K562 (cell line): ENCODE data around the gene SLC39A11. TPM values are rescaled to one million over a fixed set of nuclear protein-coding genes. Genes with fewer than 3 reads are reported as not detected.
A peak's percentile ranks its signal among the peaks of the same experiment; 100 is the strongest.
"Not testable (repeated sequence)": the region's sequence is repeated elsewhere in the genome, so short reads cannot be mapped to it uniquely, and the experiment has no call there.

Experiments used
- ATAC-seq: fragments of 200-7000 bp; cut with Tn5 transposase; 3 replicates; pipeline ENCODE4 v1.9.1; 2020; ENCODE audit warnings: moderate library complexity
- BruUV-seq: library from RNA; stranded (reverse); fragments of 400-500 nt; replicated peaks from 2 replicates; lab custom pipeline; 2021; lab: Mats Ljungman, UMichigan
- CTCF ChIA-PET: fragments of 300-600 bp; formaldehyde crosslinking; extraction: SDS; loops from one replicate; lab custom pipeline; 2021; ENCODE audit warnings: low intra/inter-chr PET ratio; lab: Yijun Ruan, JAX
- POLR2A ChIA-PET: fragments of 300-600, 350-650 bp; sonication (Branson Sonifier 250); formaldehyde crosslinking; extraction: SDS; loops from one replicate; lab custom pipeline; 2021; ENCODE audit warnings: antibody characterized with exemption, inconsistent platforms; lab: Yijun Ruan, JAX
- DNase-seq, 4 experiments: peaks; one replicate each; pipeline versions ENCODE4 v3.0.0 to v3.0.0-alpha.2; 2011 to 2018; ENCODE audit warnings: low spot score in 3 of 4, mixed read lengths in 3 of 4; ENCODE audit errors: extremely low read depth in 1 of 4
- FAIRE-seq: peaks from 2 replicates; lab custom pipeline; 2011; peaks lifted over from hg19 to GRCh38; lab: Jason Lieb, UNC
- H2AFZ ChIP-seq: 2 replicates; pipeline ENCODE4 v1.6.0; 2011; ENCODE audit warnings: low read depth, low read length, control low read depth, inconsistent platforms
- H3K27ac ChIP-seq: fragments of 200-600 bp; 3 replicates; pipeline ENCODE4 v1.8.0; 2011; ENCODE audit warnings: low read depth, mild to moderate bottlenecking, control low read depth, inconsistent platforms, low read length, moderate library complexity, mixed read lengths; ENCODE audit errors: extremely low read depth
- H3K27me3 ChIP-seq, 2 experiments: fragments of 300-600 bp in 1 of 2; 2 replicates in 1 of 2; 3 replicates in 1 of 2; pipeline versions ENCODE4 v1.6.0 to v1.8.0; 2011; ENCODE audit warnings: inconsistent platforms in 2 of 2, low read length in 2 of 2, mild to moderate bottlenecking in 1 of 2, mixed read lengths in 1 of 2, moderate library complexity in 1 of 2; ENCODE audit not compliant: control insufficient read depth in 2 of 2, insufficient read depth in 2 of 2
- H3K36me3 ChIP-seq: fragments of 300-600 bp; 3 replicates; pipeline ENCODE4 v1.8.0; 2011; ENCODE audit warnings: mild to moderate bottlenecking, low read length, inconsistent platforms; ENCODE audit not compliant: control insufficient read depth, insufficient read depth
- H3K4me1 ChIP-seq, 2 experiments: fragments of 200-600 bp in 1 of 2; replicated peaks in 1 of 2; 2 replicates in 1 of 2; 3 replicates in 1 of 2; pipeline versions ENCODE4 v1.5.1 to v1.8.0; 2011; ENCODE audit warnings: inconsistent platforms in 2 of 2, low read length in 2 of 2, mild to moderate bottlenecking in 1 of 2, mixed read lengths in 1 of 2, moderate library complexity in 1 of 2; ENCODE audit not compliant: control insufficient read depth in 2 of 2, insufficient read depth in 2 of 2
- H3K4me2 ChIP-seq: 2 replicates; pipeline ENCODE4 v1.6.1; 2011; ENCODE audit warnings: low read length, control low read depth, inconsistent platforms, mixed read lengths; ENCODE audit not compliant: insufficient read depth
- H3K4me3 ChIP-seq: fragments of 200-600 bp; sonication (generic), shearing (Covaris generic); 2 replicates; pipeline ENCODE4 v1.5.1; 2016; ENCODE audit warnings: control low read depth, inconsistent platforms
- H3K79me2 ChIP-seq: fragments of 200-600 bp; 3 replicates; pipeline ENCODE4 v1.8.0; 2011; ENCODE audit warnings: low read length, inconsistent platforms; ENCODE audit not compliant: control insufficient read depth, insufficient read depth
- H3K9ac ChIP-seq, 2 experiments: 2 replicates each; pipeline versions ENCODE4 v1.6.0 to v1.6.1; 2011; ENCODE audit warnings: low read depth in 2 of 2, low read length in 2 of 2, control low read depth in 1 of 2, inconsistent platforms in 1 of 2, mild to moderate bottlenecking in 1 of 2, mixed read lengths in 1 of 2; ENCODE audit not compliant: insufficient read depth in 1 of 2
- H3K9me1 ChIP-seq: one replicate; pipeline ENCODE4 v1.6.0; 2011; ENCODE audit warnings: inconsistent platforms, mild to moderate bottlenecking, low read length, moderate library complexity; ENCODE audit not compliant: control insufficient read depth, insufficient read depth
- H3K9me3 ChIP-seq: replicated peaks from 2 replicates; pipeline ENCODE4 v1.5.1; 2011; ENCODE audit warnings: low read depth, low read length, inconsistent platforms; ENCODE audit not compliant: control insufficient read depth, insufficient read depth
- H4K20me1 ChIP-seq: replicated peaks from 2 replicates; pipeline ENCODE4 v1.6.1; 2011; ENCODE audit warnings: low read length, inconsistent platforms, mixed read lengths; ENCODE audit not compliant: control insufficient read depth, insufficient read depth
- ARID1B ChIP-seq: fragments of 450-650 bp; IDR thresholded peaks from 2 replicates; pipeline ENCODE4 v1.6.1; 2016; ENCODE audit warnings: antibody characterized with exemption, mild to moderate bottlenecking, inconsistent platforms
- CBFA2T3 ChIP-seq: fragments of 450-650 bp; IDR thresholded peaks from 2 replicates; pipeline ENCODE4 v1.6.1; 2017
- EGR1 ChIP-seq: fragments of 450-650 bp; conservative IDR thresholded peaks from 2 replicates; pipeline ENCODE4 v1.6.1; 2017; ENCODE audit warnings: mild to moderate bottlenecking
- JUND ChIP-seq, 2 experiments: IDR thresholded peaks; 2 replicates in 1 of 2; 3 replicates in 1 of 2; pipeline ENCODE4 v1.6.1; 2011; ENCODE audit warnings: borderline replicate concordance in 2 of 2, low read depth in 2 of 2, low read length in 2 of 2, improper control_type of control experiment in 1 of 2, missing biosample characterization in 1 of 2, missing genetic modification characterization in 1 of 2, missing genetic modification reagents in 1 of 2
- ZNF766 ChIP-seq: fragments of 200-800 bp; sonication (Bioruptor generic); conservative IDR thresholded peaks from 2 replicates; pipeline ENCODE4 v1.6.1; 2016; ENCODE audit warnings: missing genetic modification characterization, missing compliant biosample characterization
- WGBS: fragments of 100-300 bp; shearing (Covaris generic); methylation state at CpG from one replicate; pipeline ENCODE4 v1.1.6; 2016; ENCODE audit warnings: low coverage, mixed read lengths; ENCODE audit not compliant: insufficient coverage; ENCODE audit errors: missing lambda C conversion rate; 5-methylcytosine and 5-hydroxymethylcytosine counted together
- in situ Hi-C: fragments of 300-500 bp; cut with MboI; formaldehyde crosslinking; loops from 4 replicates; pipeline ENCODE4 v1.15.0; 2018; ENCODE audit warnings: inconsistent platforms, mixed read lengths
- intact Hi-C: fragments of 100-400 bp; cut with micrococcal nuclease; formaldehyde crosslinking; loops from 2 replicates; pipeline ENCODE4 v1.14.2; 2022
- polyA plus RNA-seq, 8 experiments: library from polyadenylated mRNA; depleted of rRNA in 4 of 8; stranded (reverse) in 5 of 8; unstranded in 3 of 8; fragments of >200 nt; fragmentation: Nextera tagmentation in 2 of 8; fragmentation: Illumina TruSeq in 1 of 8; extraction: Ambion mirVana in 2 of 8; extraction: Trizol in 1 of 8; gene quantifications; 2 replicates each; pipeline versions ENCODE4 v1.2.1 to v1.2.3, GENCODE V29; 2011 to 2014; ENCODE audit warnings: inconsistent platforms in 1 of 8, missing spikeins in 1 of 8
- total RNA-seq, 7 experiments: library from RNA; depleted of rRNA in 6 of 7; stranded (reverse); fragments of >200 nt in 6 of 7; fragmentation: Illumina TruSeq in 2 of 7; extraction: Trizol in 2 of 7; gene quantifications; 2 replicates each; pipeline versions ENCODE4 v1.2.1 to v1.2.3, GENCODE V29; 2011 to 2021; ENCODE audit warnings: low replicate concordance in 1 of 7

The SLC39A11 gene
- total and polyA plus RNA-seq, 9 of the 15 experiments (the other 6 are each of a cell fraction or from before 2014, with no cell fraction given) = 10.5 to 26.4 (median 13.4) TPM

GRCh38 chr17:72992783-72993467 is 99.6 kb downstream of the SLC39A11 start:
- 31% methylated on average over 6 of the region's 6 CpGs for WGBS
- H3K9ac ChIP-seq; CTCF ChIA-PET; H3K9me1 ChIP-seq; intact Hi-C loops; DNase-seq; H4K20me1 ChIP-seq; H3K36me3 ChIP-seq; H3K9me3 ChIP-seq; H3K4me1 ChIP-seq; H3K79me2 ChIP-seq; BruUV-seq; H3K27me3 ChIP-seq; H2AFZ ChIP-seq; H3K27ac ChIP-seq; H3K4me2 ChIP-seq; H3K4me3 ChIP-seq; ATAC-seq; TF ChIP-seq JUND (tag; IDR thresholded peaks at IDR 0.05; ENCODE audit: borderline replicate concordance, low read depth, low read length): not testable (repeated sequence)
- peak; percentile 40 for FAIRE-seq
- in situ Hi-C loops = loop anchor here (10.0 kb wide), 1 partner anchor 162 kb away; no protein-coding TSS in a partner anchor
- TF ChIP-seq ARID1B (peak; percentile 21; the same call in 1 of the 2 replicates), EGR1 (peak; percentile 49), JUND (IDR thresholded peaks at IDR 0.05; ENCODE audit: borderline replicate concordance, low read depth, low read length) (0 out of 2 replicates have a peak, but pooled peaks have one; percentile 15), CBFA2T3 (peak; percentile 29; the same call in 1 of the 2 replicates), ZNF766 (peak; percentile 70; the same call in 1 of the 2 replicates)
- POLR2A ChIA-PET = interaction anchor here (0.7 kb wide), 1 partner anchor 149 kb away, joined by 3 read pairs; no protein-coding TSS in a partner anchor
